IMR-90 (cell line): ENCODE data around the gene ELFN1. TPM values are rescaled to one million over a fixed set of nuclear protein-coding genes. Genes with fewer than 3 reads are reported as not detected.

ENCODE experiments used
- ATAC-seq: fragments of 200-7000 bp; cut with Tn5 transposase; 2 replicates; pipeline ENCODE4 v1.9.1; 2020; ENCODE audit warnings: low read depth, mild to moderate bottlenecking, moderate library complexity
- BruUV-seq: library from RNA; stranded (reverse); fragments of 400-500 nt; replicated peaks from 2 replicates; lab custom pipeline; 2021; lab: Mats Ljungman, UMichigan
- CTCF ChIA-PET: fragments of 300-600 bp; formaldehyde crosslinking; extraction: SDS; loops from one replicate; lab custom pipeline; 2021; ENCODE audit warnings: antibody characterized with exemption; lab: Yijun Ruan, JAX
- POLR2A ChIA-PET: fragments of 300-600 bp; sonication (Branson Sonifier 250); formaldehyde crosslinking; loops from one replicate; lab custom pipeline; 2022; ENCODE audit warnings: antibody characterized with exemption; ENCODE audit not compliant: unreplicated experiment; lab: Charles Lee
- DNase-seq: peaks from one replicate; pipeline ENCODE4 v3.0.0; 2013
- H2AFZ ChIP-seq: replicated peaks from 2 replicates; pipeline ENCODE3; 2013; ENCODE audit warnings: low read length, mild to moderate bottlenecking; ENCODE audit not compliant: poor library complexity
- H2AK5ac ChIP-seq: 2 replicates; pipeline ENCODE4 v1.6.1; 2013; ENCODE audit warnings: low read depth, low read length, inconsistent platforms
- H2AK9ac ChIP-seq: replicated peaks from 2 replicates; pipeline ENCODE3; 2013; ENCODE audit warnings: mild to moderate bottlenecking, low read depth, low read length, moderate library complexity; ENCODE audit not compliant: poor library complexity
- H2BK120ac ChIP-seq: 2 replicates; pipeline ENCODE4 v1.6.1; 2013; ENCODE audit warnings: low read depth, low read length, inconsistent platforms
- H2BK15ac ChIP-seq: 3 replicates; pipeline ENCODE4 v1.6.1; 2013; ENCODE audit warnings: low read depth, low read length, inconsistent platforms
- H2BK20ac ChIP-seq: 2 replicates; pipeline ENCODE4 v1.6.1; 2013; ENCODE audit warnings: low read depth, mild to moderate bottlenecking, inconsistent platforms, low read length, moderate library complexity
- H2BK5ac ChIP-seq: 2 replicates; pipeline ENCODE4 v1.6.1; 2013; ENCODE audit warnings: mild to moderate bottlenecking, low read depth, low read length, inconsistent platforms; ENCODE audit not compliant: poor library complexity, severe bottlenecking
- H3K14ac ChIP-seq: replicated peaks from 2 replicates; pipeline ENCODE4 v1.6.1; 2013; ENCODE audit warnings: low read depth, low read length, inconsistent platforms
- H3K18ac ChIP-seq: 2 replicates; pipeline ENCODE4 v1.6.1; 2013; ENCODE audit warnings: low read depth, low read length, control low read depth
- H3K23ac ChIP-seq: 2 replicates; pipeline ENCODE4 v1.6.1; 2013; ENCODE audit warnings: low read depth, low read length, inconsistent platforms
- H3K27ac ChIP-seq: 2 replicates; pipeline ENCODE4 v1.5.1; 2013; ENCODE audit warnings: mild to moderate bottlenecking, control low read depth, low read length; ENCODE audit not compliant: insufficient read depth
- H3K27me3 ChIP-seq: 2 replicates; pipeline ENCODE4 v1.6.1; 2013; ENCODE audit warnings: low read length; ENCODE audit not compliant: control insufficient read depth, insufficient read depth
- H3K36me3 ChIP-seq: 2 replicates; pipeline ENCODE4 v1.6.1; 2013; ENCODE audit warnings: low read length, mixed read lengths; ENCODE audit not compliant: control insufficient read depth, insufficient read depth
- H3K4ac ChIP-seq: 2 replicates; pipeline ENCODE4 v1.6.1; 2013; ENCODE audit warnings: low read depth, low read length, inconsistent platforms
- H3K4me1 ChIP-seq: 2 replicates; pipeline ENCODE4 v1.6.1; 2013; ENCODE audit warnings: low read length, mixed read lengths; ENCODE audit not compliant: control insufficient read depth, insufficient read depth
- H3K4me2 ChIP-seq: 2 replicates; pipeline ENCODE4 v1.6.1; 2013; ENCODE audit warnings: low read depth, mild to moderate bottlenecking, control low read depth, low read length, moderate library complexity
- H3K4me3 ChIP-seq: 2 replicates; pipeline ENCODE4 v1.5.1; 2013; ENCODE audit warnings: low read depth, mild to moderate bottlenecking, control low read depth, low read length, moderate library complexity; ENCODE audit not compliant: insufficient read depth
- H3K56ac ChIP-seq: 2 replicates; pipeline ENCODE4 v1.6.1; 2013; ENCODE audit warnings: low read length, inconsistent platforms; ENCODE audit not compliant: insufficient read depth; ENCODE audit errors: extremely low read depth
- H3K79me1 ChIP-seq, 2 experiments: 2 replicates each; pipeline ENCODE4 v1.6.1; 2013; ENCODE audit warnings: low read length in 2 of 2, inconsistent platforms in 1 of 2, low read depth in 1 of 2
- H3K9ac ChIP-seq: 2 replicates; pipeline ENCODE4 v1.6.1; 2013; ENCODE audit warnings: low read depth, low read length, control low read depth
- H3K9me1 ChIP-seq: 2 replicates; pipeline ENCODE4 v1.6.1; 2013; ENCODE audit warnings: low read length, inconsistent platforms; ENCODE audit not compliant: insufficient read depth
- H3K9me3 ChIP-seq: 2 replicates; pipeline ENCODE4 v1.6.1; 2013; ENCODE audit warnings: low read length; ENCODE audit not compliant: control insufficient read depth, insufficient read depth
- H4K20me1 ChIP-seq: 2 replicates; pipeline ENCODE4 v1.6.1; 2013; ENCODE audit warnings: low read length, inconsistent platforms; ENCODE audit not compliant: insufficient read depth
- H4K5ac ChIP-seq: 2 replicates; pipeline ENCODE4 v1.6.1; 2013; ENCODE audit warnings: mild to moderate bottlenecking, low read depth, low read length, control low read depth
- H4K8ac ChIP-seq, 2 experiments: 2 replicates each; pipeline ENCODE4 v1.6.1; 2013; ENCODE audit warnings: low read depth in 2 of 2, low read length in 2 of 2, control low read depth in 1 of 2, inconsistent platforms in 1 of 2
- H4K91ac ChIP-seq: 2 replicates; pipeline ENCODE4 v1.6.1; 2013; ENCODE audit warnings: low read depth, low read length, inconsistent platforms; ENCODE audit not compliant: insufficient read depth
- BHLHE40 ChIP-seq: fragments of 150-350 bp; IDR thresholded peaks from 2 replicates; pipeline ENCODE4 v1.6.1; 2016; ENCODE audit warnings: mild to moderate bottlenecking, low read depth, low read length
- CEBPB ChIP-seq: IDR thresholded peaks from 2 replicates; pipeline ENCODE4 v1.6.1; 2012; ENCODE audit warnings: low read depth, low read length, improper control_type of control experiment
- CHD1 ChIP-seq: IDR thresholded peaks from 2 replicates; pipeline ENCODE4 v1.6.1; 2012; ENCODE audit warnings: low read depth, low read length, improper control_type of control experiment
- FOS ChIP-seq: fragments of 150-350 bp; IDR thresholded peaks from 2 replicates; pipeline ENCODE4 v1.6.1; 2016; ENCODE audit warnings: low read depth, low read length
- MAFK ChIP-seq: IDR thresholded peaks from 2 replicates; pipeline ENCODE4 v1.6.1; 2012; ENCODE audit warnings: low read depth, low read length, improper control_type of control experiment
- MAZ ChIP-seq: IDR thresholded peaks from 2 replicates; pipeline ENCODE4 v1.6.1; 2012; ENCODE audit warnings: low read depth, mild to moderate bottlenecking, low read length, improper control_type of control experiment, moderate library complexity, borderline replicate concordance
- MXI1 ChIP-seq: IDR thresholded peaks from 2 replicates; pipeline ENCODE4 v1.6.1; 2012; ENCODE audit warnings: low read depth, mild to moderate bottlenecking, low read length, moderate library complexity, borderline replicate concordance
- NFE2L2 ChIP-seq: fragments of 150-350 bp; IDR thresholded peaks from 2 replicates; pipeline ENCODE4 v1.6.1; 2016; ENCODE audit warnings: low read depth, mild to moderate bottlenecking, low read length
- POLR2A ChIP-seq: IDR thresholded peaks from 2 replicates; pipeline ENCODE4 v1.6.1; 2012; ENCODE audit warnings: mild to moderate bottlenecking, low read depth, low read length
- RAD21 ChIP-seq: IDR thresholded peaks from 2 replicates; pipeline ENCODE4 v1.6.1; 2012; ENCODE audit warnings: low read length, improper control_type of control experiment
- RCOR1 ChIP-seq: IDR thresholded peaks from 2 replicates; pipeline ENCODE4 v1.6.1; 2012; ENCODE audit warnings: mild to moderate bottlenecking, low read length, improper control_type of control experiment; ENCODE audit not compliant: insufficient replicate concordance
- RFX5 ChIP-seq: IDR thresholded peaks from 2 replicates; pipeline ENCODE4 v1.8.0; 2012; ENCODE audit warnings: low read depth, mild to moderate bottlenecking, low read length, moderate library complexity
- SMC3 ChIP-seq: fragments of 150-350 bp; IDR thresholded peaks from 2 replicates; pipeline ENCODE4 v1.6.1; 2016; ENCODE audit warnings: low read depth, mild to moderate bottlenecking, antibody characterized with exemption, low read length, moderate library complexity
- WGBS, 2 experiments: methylation state at CpG; one replicate each; pipeline versions ENCODE4 v1.1.5 to v1.1.7; 2013; ENCODE audit warnings: missing lambda C conversion rate in 2 of 2; ENCODE audit not compliant: insufficient read length in 1 of 2; ENCODE audit errors: extremely low coverage in 2 of 2; 5-methylcytosine and 5-hydroxymethylcytosine counted together
- dilution Hi-C: fragments of 300-500 bp; cut with HindIII; formaldehyde crosslinking; loops from one replicate; pipeline ENCODE4 v1.14.3; 2018; ENCODE audit warnings: low sequenced_read_pairs; ENCODE audit not compliant: unreplicated experiment
- in situ Hi-C: fragments of 300-500 bp; cut with MboI; formaldehyde crosslinking; loops from 3 replicates; pipeline ENCODE4 v1.14.3; 2019; ENCODE audit warnings: low sequenced_read_pairs, inconsistent platforms, mixed read lengths
- intact Hi-C: fragments of 100-400 bp; cut with micrococcal nuclease; formaldehyde crosslinking; loops from 2 replicates; pipeline ENCODE4 v1.10.0; 2022
- polyA plus RNA-seq, 3 experiments: library from polyadenylated mRNA; depleted of rRNA; stranded (reverse); fragments of >200 nt; gene quantifications; 2 replicates each; pipeline ENCODE4 v1.2.3, GENCODE V29; 2012; ENCODE audit warnings: low replicate concordance in 1 of 3
- total RNA-seq: library from RNA; depleted of rRNA; stranded (reverse); fragments of >200 nt; gene quantifications from 2 replicates; pipeline ENCODE4 v1.2.3, GENCODE V29; 2012
- TF ChIP-seq, protein P1 (sequence below): conservative IDR thresholded peaks from 2 replicates; pipeline ENCODE4 v1.5.1; 2012; ENCODE audit warnings: mild to moderate bottlenecking, low read depth, low read length, improper control_type of control experiment
- TF ChIP-seq, protein P2 (sequence below): fragments of 150-350 bp; IDR thresholded peaks from 2 replicates; pipeline ENCODE4 v1.6.1; 2017; ENCODE audit warnings: mild to moderate bottlenecking, antibody characterized with exemption, low read length, low read depth
- TF ChIP-seq, protein P3 (sequence below): fragments of 150-350 bp; IDR thresholded peaks from 2 replicates; pipeline ENCODE4 v1.6.1; 2016; ENCODE audit warnings: low read depth, mild to moderate bottlenecking, low read length, moderate library complexity, borderline replicate concordance

The ELFN1 gene
- total and polyA plus RNA-seq, 2 of the 4 experiments (the other 2 are of a cell fraction) = 1.6 to 5.2 TPM

DNA sequence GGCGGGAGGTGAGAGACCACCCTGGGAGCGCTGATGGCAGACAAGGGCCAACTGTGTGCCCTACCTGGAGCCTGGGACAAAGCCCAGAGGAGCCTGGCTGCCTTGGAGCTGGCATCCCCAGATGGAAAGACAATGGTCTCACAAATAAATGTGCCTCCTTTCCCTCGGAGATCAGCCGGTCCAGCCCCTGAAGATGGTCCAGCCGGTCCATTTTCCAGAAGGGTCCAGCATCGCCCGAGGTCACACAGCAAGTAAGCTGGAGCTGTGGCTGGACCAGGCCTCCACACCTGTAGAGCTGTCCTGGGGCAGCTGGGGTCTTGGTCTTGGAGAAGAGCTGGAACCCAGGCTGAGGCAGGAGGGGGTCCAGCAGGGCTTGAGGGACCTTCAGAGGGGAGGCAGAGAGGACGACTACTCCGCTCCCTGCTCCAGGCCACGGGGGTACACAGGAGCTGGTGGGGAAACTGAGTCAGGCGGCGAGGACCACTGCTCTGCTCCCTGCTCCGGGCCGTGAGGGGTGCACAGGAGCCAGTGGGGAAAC is 3.6 kb downstream of the ELFN1 start:
- CTCF ChIA-PET = no interaction called here
- dilution Hi-C loops = no loop called here
- BruUV-seq = no TSS peak

More for the DNA sequence above, 3.6 kb downstream of the ELFN1 start:
- no peak overlapping the region for H3K27ac ChIP-seq
- H4K5ac ChIP-seq = no peak overlapping the region
- no peaks in the 10 kb centered on the region for H3K36me3 ChIP-seq
- no peaks in the 10 kb centered on the region; the same call in 1 of the 2 replicates for H3K4me1 ChIP-seq
- H3K9me1 ChIP-seq = no peaks in the 10 kb centered on the region
- H2BK15ac ChIP-seq = no peak overlapping the region
- no peak overlapping the region for H3K18ac ChIP-seq
- H3K79me1 ChIP-seq = 0 out of 4 replicates have a peak, but pooled peaks cover 0 to 2% of the 10 kb centered on the region in 2 experiments
- TF ChIP-seq BHLHE40 = no peak
- no peak for TF ChIP-seq CEBPB
- no peak for TF ChIP-seq RCOR1
- no peak for TF ChIP-seq SMC3
- no peak for TF ChIP-seq FOS
- TF ChIP-seq RAD21 = no peak
- no peak for TF ChIP-seq MXI1
- TF ChIP-seq CHD1 = no peak
- TF ChIP-seq RFX5 = no peak
- TF ChIP-seq MAFK = no peak
- no peak for TF ChIP-seq MAZ
- TF ChIP-seq, protein P1, sequence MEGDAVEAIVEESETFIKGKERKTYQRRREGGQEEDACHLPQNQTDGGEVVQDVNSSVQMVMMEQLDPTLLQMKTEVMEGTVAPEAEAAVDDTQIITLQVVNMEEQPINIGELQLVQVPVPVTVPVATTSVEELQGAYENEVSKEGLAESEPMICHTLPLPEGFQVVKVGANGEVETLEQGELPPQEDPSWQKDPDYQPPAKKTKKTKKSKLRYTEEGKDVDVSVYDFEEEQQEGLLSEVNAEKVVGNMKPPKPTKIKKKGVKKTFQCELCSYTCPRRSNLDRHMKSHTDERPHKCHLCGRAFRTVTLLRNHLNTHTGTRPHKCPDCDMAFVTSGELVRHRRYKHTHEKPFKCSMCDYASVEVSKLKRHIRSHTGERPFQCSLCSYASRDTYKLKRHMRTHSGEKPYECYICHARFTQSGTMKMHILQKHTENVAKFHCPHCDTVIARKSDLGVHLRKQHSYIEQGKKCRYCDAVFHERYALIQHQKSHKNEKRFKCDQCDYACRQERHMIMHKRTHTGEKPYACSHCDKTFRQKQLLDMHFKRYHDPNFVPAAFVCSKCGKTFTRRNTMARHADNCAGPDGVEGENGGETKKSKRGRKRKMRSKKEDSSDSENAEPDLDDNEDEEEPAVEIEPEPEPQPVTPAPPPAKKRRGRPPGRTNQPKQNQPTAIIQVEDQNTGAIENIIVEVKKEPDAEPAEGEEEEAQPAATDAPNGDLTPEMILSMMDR = no peak
- TF ChIP-seq NFE2L2 = no peak
- TF ChIP-seq, protein P2, sequence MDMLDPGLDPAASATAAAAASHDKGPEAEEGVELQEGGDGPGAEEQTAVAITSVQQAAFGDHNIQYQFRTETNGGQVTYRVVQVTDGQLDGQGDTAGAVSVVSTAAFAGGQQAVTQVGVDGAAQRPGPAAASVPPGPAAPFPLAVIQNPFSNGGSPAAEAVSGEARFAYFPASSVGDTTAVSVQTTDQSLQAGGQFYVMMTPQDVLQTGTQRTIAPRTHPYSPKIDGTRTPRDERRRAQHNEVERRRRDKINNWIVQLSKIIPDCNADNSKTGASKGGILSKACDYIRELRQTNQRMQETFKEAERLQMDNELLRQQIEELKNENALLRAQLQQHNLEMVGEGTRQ = no peak
- no peak for TF ChIP-seq POLR2A
- TF ChIP-seq, protein P3, sequence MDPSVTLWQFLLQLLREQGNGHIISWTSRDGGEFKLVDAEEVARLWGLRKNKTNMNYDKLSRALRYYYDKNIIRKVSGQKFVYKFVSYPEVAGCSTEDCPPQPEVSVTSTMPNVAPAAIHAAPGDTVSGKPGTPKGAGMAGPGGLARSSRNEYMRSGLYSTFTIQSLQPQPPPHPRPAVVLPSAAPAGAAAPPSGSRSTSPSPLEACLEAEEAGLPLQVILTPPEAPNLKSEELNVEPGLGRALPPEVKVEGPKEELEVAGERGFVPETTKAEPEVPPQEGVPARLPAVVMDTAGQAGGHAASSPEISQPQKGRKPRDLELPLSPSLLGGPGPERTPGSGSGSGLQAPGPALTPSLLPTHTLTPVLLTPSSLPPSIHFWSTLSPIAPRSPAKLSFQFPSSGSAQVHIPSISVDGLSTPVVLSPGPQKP = no peak
- no peak overlapping the region for H2AK9ac ChIP-seq
- H3K14ac ChIP-seq = no peak overlapping the region
- H3K4me2 ChIP-seq = no peak overlapping the region
- no peak overlapping the region for H3K9ac ChIP-seq
- no peak overlapping the region for H2AFZ ChIP-seq
- no peak overlapping the region for H4K8ac ChIP-seq
- no peak overlapping the region for H2BK120ac ChIP-seq
- H4K20me1 ChIP-seq = no peaks in the 10 kb centered on the region; the same call in none of the 2 replicates
- POLR2A ChIA-PET = no interaction called here
- in situ Hi-C loops = no loop called here
- ATAC-seq (no peak), DNase-seq (no peak)
- H3K4me3 ChIP-seq = no peak overlapping the region
- no peak overlapping the region for H2BK5ac ChIP-seq
- peaks cover 40% of the 10 kb centered on the region for H3K27me3 ChIP-seq
- H4K91ac ChIP-seq = no peak overlapping the region
- H3K4ac ChIP-seq = no peak overlapping the region
- H2AK5ac ChIP-seq = no peak overlapping the region
- H2BK20ac ChIP-seq = no peak overlapping the region
- no peak overlapping the region for H3K56ac ChIP-seq
- intact Hi-C loops = no loop called here
- no peaks in the 10 kb centered on the region for H3K9me3 ChIP-seq
- WGBS, 2 experiments = 78% methylated on average over 5 of the region's 14 CpGs; no CpG with 5 or more reads in 1 of the 2 experiments
- no peak overlapping the region for H3K23ac ChIP-seq
